Activated T-cell treated with anti-CD3 and anti-CD28 coated beads for 4 hours (primary cell): Measurements from ENCODE around the gene FNDC7.
"Not testable (repeated sequence)": the region's sequence is repeated elsewhere in the genome, so short reads cannot be mapped to it uniquely, and the experiment has no call there.

Experiments used
- DNase-seq: peaks from one replicate; pipeline ENCODE4 v3.0.0-alpha.2; 2020

The FNDC7 gene

GRCh38 chr1:108699375-108700332 is 13.1 kb upstream of the FNDC7 start:
- DNase-seq = no peak

- no peak for DNase-seq
Measured at GRCh38 chr1:108701176-108701849, 11.4 kb upstream of the FNDC7 start.

GRCh38 chr1:108702109-108702508 is 10.6 kb upstream of the FNDC7 start:
- not testable (repeated sequence) for DNase-seq

GRCh38 chr1:108703939-108704338 is 8.8 kb upstream of the FNDC7 start:
- DNase-seq = no peak

GRCh38 chr1:108704496-108704895 is 8.2 kb upstream of the FNDC7 start:
- DNase-seq = no peak

- no peak for DNase-seq
Measured at GRCh38 chr1:108706643-108707042, 6.1 kb upstream of the FNDC7 start.

GRCh38 chr1:108708691-108709660 is 3.7 kb upstream of the FNDC7 start:
- DNase-seq = peak; percentile 44

GRCh38 chr1:108715932-108716331 is 3.2 kb downstream of the FNDC7 start:
- DNase-seq = no peak

DNA sequence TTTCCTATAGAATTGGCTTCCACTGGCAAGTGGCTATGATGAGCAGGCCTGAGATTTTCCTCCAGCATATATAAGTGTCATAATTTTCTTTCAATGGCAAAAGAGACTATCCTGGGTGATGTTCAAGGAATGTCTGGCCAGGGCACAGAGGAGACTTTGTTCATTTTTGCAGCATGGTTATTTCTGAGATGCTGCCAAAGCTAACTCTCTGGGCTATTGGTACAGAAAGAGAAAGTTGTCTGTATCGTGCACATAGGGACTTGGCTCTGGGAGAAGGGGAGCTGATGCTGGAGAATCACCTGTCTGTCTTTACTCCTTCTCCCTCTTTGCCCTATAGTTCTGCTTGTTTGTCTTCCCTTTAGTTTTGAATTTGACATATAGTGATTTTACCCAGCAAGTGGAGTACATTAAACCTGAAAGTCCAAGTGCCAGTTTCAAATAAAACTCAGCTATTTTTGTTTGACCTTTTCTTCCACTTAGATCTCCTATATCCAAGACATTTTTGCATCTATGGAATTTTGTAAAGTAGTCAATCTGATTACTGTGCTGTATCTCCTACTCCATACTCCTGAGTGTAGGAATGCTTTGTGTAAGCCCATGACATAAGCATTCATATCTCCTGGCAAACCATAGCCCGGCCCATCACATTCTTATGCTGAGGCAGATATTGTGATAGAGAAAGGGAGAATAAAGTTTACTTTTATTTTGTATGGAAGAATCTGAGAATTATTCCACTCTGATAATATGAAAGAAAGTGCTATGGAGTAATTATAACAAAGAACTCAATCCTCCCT is 3.9 kb downstream of the FNDC7 start:
- DNase-seq = no peak

GRCh38 chr1:108717774-108718316 is 5.1 kb downstream of the FNDC7 start:
- DNase-seq = no peak

- no peak for DNase-seq
Measured at GRCh38 chr1:108718927-108719655, 6.4 kb downstream of the FNDC7 start.

- DNase-seq = no peak
Measured at GRCh38 chr1:108719656-108720435, 7.1 kb downstream of the FNDC7 start.

DNA sequence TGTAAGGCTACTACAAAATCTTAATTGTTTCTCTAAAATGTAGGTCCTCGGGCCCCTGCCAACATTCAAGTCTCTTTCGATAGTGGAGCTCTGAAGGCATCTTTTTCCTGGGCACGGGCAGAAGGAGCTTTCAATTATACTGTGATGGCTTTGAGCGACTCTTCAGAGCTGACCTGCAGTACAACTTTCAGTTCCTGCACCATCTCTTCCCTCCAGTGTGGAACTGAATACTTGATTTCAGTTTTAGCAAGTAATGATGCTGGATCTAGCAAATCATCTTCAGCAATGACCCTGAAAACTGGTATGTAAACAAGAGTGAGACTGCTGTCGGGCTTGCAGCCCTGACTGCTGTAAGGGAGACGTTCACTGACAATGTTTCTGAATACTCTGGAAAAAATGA is 9.6 kb downstream of the FNDC7 start:
- DNase-seq = no peak

DNA sequence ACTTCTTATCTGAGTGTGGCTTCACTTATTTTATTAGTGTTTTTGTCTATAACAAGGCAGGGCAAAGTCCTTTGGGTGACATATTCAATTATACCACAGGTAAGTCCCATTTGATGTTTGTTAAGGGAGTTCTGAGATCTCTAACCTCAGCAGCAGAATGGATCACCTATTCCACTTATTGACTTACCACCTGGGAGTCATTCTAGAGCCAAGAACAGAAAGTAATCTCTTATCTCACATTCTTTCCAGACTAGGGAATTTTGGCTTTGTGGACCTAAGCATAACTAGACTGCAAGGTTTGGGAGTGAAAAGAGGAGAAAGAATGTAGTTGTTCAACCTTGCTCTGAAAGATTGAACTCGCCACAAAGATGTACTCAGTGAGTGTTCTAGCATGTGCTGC is 13.2 kb downstream of the FNDC7 start:
- no peak for DNase-seq

- no peak for DNase-seq
Measured at GRCh38 chr1:108728327-108728923, 15.7 kb downstream of the FNDC7 start.

DNA sequence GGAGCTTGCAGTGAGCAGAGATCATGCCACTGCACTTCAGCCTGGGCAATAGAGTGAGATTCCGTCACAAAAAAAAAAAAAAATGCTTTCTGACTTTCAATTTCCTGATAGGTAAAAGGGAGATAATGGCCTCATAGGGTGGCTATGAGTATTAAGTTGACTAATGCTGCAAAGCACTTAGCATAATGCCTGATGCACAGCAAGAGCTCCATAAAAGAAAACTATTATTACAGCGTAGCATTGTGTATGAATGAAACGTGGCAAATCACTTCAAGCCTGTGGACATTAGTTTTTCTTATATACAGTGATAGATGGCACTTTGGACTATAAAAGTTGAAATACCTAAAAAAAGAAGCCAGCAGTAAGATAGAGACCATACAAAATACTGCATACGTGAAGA is 16.8 kb downstream of the FNDC7 start:
- no peak for DNase-seq

DNA sequence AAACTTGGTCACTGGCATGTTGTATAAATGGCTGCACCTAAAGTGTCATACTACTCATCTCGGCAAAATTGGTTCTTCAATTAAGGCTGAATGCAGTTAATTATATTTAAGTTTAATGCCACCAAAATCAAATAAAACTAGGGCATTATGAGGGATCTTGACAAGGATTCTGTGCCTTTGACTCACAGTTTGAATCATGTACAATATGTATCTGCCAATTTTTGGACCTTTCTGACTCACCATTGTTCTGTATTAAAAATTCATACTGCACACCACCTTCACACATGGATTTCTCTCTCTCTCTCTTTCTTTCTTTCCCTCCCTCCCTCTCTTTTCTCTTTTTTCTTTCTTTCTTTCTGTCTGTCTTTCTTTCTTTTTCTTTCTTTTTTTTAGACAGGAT is 19.7 kb downstream of the FNDC7 start:
- DNase-seq = no peak

- no peak for DNase-seq
Measured at GRCh38 chr1:108734171-108734865, 21.6 kb downstream of the FNDC7 start.

- no peak for DNase-seq
Measured at GRCh38 chr1:108742253-108742652, 29.5 kb downstream of the FNDC7 start.
